Chondrocyte (in vitro differentiated cells): Measurements from ENCODE around the gene RNU7-1. TPM values are rescaled to one million over a fixed set of nuclear protein-coding genes. Genes with fewer than 3 reads are reported as not detected.

Experiments used
- DNase-seq: peaks from one replicate; pipeline ENCODE4 v3.0.0; 2021; ENCODE audit warnings: mixed read lengths, low spot score
- H3K27ac Mint-ChIP-seq: one replicate; pipeline ENCODE4 v1.8.0; 2021; ENCODE audit warnings: mild to moderate bottlenecking, moderate library complexity, mixed read lengths; ENCODE audit not compliant: unreplicated experiment
- H3K27me3 Mint-ChIP-seq: 2 replicates; pipeline ENCODE4 v1.8.0; 2021; ENCODE audit warnings: low read depth, mixed read lengths
- H3K36me3 Mint-ChIP-seq: 2 replicates; pipeline ENCODE4 v1.8.0; 2021; ENCODE audit warnings: low read depth, mixed read lengths
- H3K4me1 Mint-ChIP-seq: 2 replicates; pipeline ENCODE4 v1.8.0; 2021; ENCODE audit warnings: low read depth, mild to moderate bottlenecking, mixed read lengths
- H3K4me3 Mint-ChIP-seq: one replicate; pipeline ENCODE4 v1.8.0; 2021; ENCODE audit warnings: mild to moderate bottlenecking, moderate library complexity, mixed read lengths; ENCODE audit not compliant: unreplicated experiment
- H3K9me3 Mint-ChIP-seq: 2 replicates; pipeline ENCODE4 v1.8.0; 2021; ENCODE audit warnings: low read depth, mixed read lengths
- total RNA-seq: library from RNA; stranded (reverse); gene quantifications from 3 replicates; pipeline ENCODE4 v1.2.1, GENCODE V29; 2021
- TF ChIP-seq, protein P1 (sequence below): fragments of 200-600 bp; sonication (generic); IDR thresholded peaks from 2 replicates; pipeline ENCODE4 v1.5.0; 2021; ENCODE audit warnings: antibody characterized with exemption, mild to moderate bottlenecking, moderate library complexity

RNU7-1 gene
- total RNA-seq, 1 donor from 2014 or later = not detected

DNA sequence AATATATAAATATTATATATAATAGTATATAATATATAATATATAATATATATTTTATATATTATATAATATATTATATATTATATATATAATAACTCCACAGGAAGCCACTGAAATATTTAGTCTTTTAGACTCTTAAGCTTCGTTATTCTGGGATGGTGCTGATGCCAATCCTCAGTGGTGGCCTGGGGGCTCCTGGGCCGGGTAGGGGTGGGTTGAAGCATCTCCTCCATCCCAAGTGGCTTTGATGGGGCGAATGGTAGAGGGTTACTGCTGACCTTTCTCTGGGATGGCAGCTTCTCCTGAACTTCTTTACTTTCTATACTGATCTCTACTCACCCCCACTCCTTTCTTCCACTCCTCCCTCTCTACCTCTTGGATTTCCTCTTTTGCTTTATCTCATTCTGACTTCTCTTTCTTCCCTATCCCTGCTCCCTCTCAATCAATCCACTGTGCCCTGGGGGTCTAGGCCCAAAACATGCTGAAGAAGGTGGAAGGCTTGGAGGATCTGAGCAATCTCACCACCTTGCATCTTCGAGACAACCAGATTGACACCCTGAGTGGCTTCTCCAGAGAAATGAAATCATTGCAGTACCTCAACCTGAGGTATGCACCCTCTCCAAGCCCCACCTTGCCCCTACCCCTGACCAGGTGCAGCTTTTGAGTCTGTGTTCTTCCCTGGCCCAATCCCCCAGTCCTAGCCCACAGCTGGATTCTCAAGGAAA is 34.0 kb upstream of the RNU7-1 start:
- no peaks in the 10 kb centered on the region for H3K27me3 Mint-ChIP-seq
- H3K4me3 Mint-ChIP-seq = no peak overlapping the region
- no peaks in the 10 kb centered on the region for H3K36me3 Mint-ChIP-seq
- DNase-seq = peak; percentile 17
- peaks cover 11% of the 10 kb centered on the region for H3K4me1 Mint-ChIP-seq
- TF ChIP-seq, protein P1, sequence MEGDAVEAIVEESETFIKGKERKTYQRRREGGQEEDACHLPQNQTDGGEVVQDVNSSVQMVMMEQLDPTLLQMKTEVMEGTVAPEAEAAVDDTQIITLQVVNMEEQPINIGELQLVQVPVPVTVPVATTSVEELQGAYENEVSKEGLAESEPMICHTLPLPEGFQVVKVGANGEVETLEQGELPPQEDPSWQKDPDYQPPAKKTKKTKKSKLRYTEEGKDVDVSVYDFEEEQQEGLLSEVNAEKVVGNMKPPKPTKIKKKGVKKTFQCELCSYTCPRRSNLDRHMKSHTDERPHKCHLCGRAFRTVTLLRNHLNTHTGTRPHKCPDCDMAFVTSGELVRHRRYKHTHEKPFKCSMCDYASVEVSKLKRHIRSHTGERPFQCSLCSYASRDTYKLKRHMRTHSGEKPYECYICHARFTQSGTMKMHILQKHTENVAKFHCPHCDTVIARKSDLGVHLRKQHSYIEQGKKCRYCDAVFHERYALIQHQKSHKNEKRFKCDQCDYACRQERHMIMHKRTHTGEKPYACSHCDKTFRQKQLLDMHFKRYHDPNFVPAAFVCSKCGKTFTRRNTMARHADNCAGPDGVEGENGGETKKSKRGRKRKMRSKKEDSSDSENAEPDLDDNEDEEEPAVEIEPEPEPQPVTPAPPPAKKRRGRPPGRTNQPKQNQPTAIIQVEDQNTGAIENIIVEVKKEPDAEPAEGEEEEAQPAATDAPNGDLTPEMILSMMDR = no peak
- H3K27ac Mint-ChIP-seq = no peak overlapping the region
- no peaks in the 10 kb centered on the region for H3K9me3 Mint-ChIP-seq

DNA sequence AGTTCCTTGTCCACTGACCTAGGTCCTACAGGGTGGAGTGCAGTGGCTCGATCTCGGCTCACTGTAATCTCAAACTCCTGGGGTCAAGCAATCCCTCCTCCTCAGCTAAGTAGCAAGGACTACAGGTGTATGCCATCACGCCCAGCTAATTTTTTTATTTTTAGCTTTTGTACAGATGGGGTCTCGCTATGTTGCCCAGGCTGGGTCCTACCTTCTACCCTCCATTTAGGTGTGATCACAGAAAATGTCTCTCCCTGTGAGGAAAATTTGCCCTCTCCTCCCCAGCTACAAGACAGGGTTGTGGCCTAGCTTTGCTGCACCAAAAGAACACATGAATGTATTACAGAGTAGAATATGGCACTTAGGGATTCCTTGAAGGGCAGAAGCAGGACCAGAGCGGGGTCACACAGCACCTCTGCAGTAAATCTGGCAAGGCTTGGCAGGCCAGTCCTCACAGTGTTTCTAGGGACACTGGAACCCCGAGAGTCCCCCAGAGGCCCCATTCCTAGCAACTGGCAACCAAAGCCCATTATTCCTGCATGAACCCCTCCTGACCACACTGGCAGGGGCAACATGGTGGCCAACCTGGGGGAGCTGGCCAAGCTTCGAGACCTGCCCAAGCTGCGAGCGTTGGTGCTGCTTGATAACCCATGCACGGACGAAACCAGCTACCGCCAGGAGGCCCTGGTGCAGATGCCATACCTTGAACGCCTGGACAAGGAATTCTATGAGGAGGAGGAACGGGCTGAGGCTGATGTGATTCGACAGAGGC is 31.3 kb upstream of the RNU7-1 start:
- Mint-ChIP-seq H3K27ac (no peak overlapping the region), H3K9me3 (no peaks in the 10 kb centered on the region), H3K4me3 (no peak overlapping the region), H3K4me1 (peaks cover 31% of the 10 kb centered on the region), H3K36me3 (peaks cover 5% of the 10 kb centered on the region), H3K27me3 (no peaks in the 10 kb centered on the region)
- TF ChIP-seq, protein P1 = no peak
- peak; percentile 18 for DNase-seq

DNA sequence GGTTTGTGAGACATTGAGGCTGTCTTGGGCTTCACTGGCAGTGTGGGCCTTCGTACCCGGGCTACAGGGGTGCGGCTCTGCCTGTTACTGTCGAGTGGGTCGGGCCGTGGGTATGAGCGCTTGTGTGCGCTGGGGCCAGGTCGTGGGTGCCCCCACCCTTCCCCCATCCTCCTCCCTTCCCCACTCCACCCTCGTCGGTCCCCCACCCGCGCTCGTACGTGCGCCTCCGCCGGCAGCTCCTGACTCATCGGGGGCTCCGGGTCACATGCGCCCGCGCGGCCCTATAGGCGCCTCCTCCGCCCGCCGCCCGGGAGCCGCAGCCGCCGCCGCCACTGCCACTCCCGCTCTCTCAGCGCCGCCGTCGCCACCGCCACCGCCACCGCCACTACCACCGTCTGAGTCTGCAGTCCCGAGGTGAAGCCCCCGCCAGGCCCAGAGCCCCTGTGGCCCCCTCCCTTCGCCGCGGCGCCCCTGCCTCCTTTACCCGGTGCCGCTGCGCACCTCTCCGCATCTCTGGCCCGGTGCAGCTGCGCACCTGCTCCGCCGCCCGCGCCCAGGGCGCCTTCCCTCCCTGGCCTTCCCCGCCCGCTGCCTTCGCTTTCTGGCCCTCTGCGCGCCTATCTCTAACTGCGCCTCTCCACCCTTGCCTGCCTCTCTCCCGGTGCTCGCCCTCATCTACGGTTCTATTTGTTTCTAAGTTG is 29.2 kb upstream of the RNU7-1 start, which contains the start of gene ENO2:
TSS of gene ENO2 (plus strand) at position 335 of the 701 bp plus-strand sequence. CDS start 1,253 bp downstream, outside the sequence.
- H3K4me3 Mint-ChIP-seq = peak within 1 kb of the TSS; percentile 84
- peak; percentile 90 for DNase-seq
- H3K27ac Mint-ChIP-seq = peak within 1 kb of the TSS; percentile 65
- peaks cover 5% of the 10 kb centered on the region for H3K36me3 Mint-ChIP-seq
- no peaks in the 10 kb centered on the region for H3K27me3 Mint-ChIP-seq
- H3K9me3 Mint-ChIP-seq = no peaks in the 10 kb centered on the region
- TF ChIP-seq, protein P1 = no peak
- peaks cover 31% of the 10 kb centered on the region for H3K4me1 Mint-ChIP-seq

DNA sequence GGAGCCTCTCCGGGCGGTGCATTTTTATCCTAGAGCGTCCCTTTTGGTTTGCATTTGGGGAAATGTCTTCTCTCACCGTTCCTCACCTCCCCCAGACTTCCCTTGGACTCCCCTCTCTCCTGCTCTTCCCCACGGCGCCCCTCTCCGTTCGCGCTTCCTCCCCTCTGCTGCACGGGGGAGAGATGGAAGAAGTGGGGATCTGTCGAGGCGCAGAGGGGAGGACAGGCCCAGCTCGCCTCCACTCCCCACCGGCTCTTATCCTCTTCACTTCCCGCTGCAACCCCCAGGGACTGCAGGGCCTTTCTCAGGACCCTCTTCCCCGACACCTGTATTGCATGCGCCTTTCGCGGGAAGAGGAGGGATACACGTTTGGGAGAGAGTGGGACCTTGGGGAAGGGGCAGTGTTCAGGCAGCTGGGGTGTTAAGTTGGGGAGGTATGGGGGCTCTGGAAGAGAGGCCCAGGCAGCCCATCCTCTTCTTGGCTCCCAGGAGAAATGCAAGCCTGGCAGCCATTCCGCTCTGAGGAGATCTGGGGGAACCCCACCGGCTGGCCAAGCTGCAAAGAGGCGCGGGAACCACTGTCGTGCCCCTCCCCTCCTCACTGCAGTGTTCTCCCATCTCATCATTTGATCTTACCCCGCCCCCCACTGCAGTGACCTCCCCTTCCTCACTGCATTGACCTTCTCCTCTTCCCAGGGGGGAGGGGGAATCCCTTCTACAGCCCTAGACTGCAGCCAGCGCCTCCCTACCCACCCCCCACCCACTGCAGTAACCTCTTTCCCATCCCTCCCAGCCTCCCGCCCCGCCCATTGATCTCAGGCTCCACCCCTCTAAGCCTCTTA is 28.4 kb upstream of the RNU7-1 start:
- Mint-ChIP-seq H3K27me3 (no peaks in the 10 kb centered on the region), H3K36me3 (peaks cover 9% of the 10 kb centered on the region), H3K9me3 (no peaks in the 10 kb centered on the region), H3K27ac (peak overlapping the region; percentile 57), H3K4me1 (peaks cover 31% of the 10 kb centered on the region), H3K4me3 (peak overlapping the region; percentile 84)
- TF ChIP-seq, protein P1 = no peak
- peak; percentile 68 for DNase-seq
